ENCODE measurements around the gene MACIR.

MACIR gene

DNA sequence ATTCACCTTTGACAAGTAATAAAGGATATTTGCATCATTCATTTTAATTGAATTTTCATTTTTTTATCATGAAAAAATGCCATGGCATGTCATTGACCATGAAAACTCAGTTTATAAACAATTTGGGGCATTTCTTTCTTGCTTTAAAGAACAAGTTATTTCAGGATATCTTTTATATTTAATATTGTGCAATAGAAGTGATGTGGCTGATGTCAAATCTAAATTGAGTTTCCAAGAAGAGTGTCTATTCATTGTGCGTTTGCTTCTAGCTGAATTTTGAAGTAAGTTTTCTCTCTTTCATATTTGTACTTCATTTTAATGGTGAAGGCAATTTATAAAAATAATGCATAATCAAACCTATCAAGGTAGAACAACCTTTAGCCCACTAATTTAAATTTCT lies 30.5 kb downstream of the MACIR start:
- intact Hi-C loops (cut with micrococcal nuclease) = no loop called here
- Mint-ChIP-seq H3K4me3 (no peak overlapping the region), H3K9me3 (no peaks in the 10 kb centered on the region), H3K27ac (no peak overlapping the region), H3K36me3 (ENCODE audit: low read depth) (no peaks in the 10 kb centered on the region), H3K4me1 (ENCODE audit: low read depth) (no peaks in the 10 kb centered on the region), H3K27me3 (no peaks in the 10 kb centered on the region)

DNA sequence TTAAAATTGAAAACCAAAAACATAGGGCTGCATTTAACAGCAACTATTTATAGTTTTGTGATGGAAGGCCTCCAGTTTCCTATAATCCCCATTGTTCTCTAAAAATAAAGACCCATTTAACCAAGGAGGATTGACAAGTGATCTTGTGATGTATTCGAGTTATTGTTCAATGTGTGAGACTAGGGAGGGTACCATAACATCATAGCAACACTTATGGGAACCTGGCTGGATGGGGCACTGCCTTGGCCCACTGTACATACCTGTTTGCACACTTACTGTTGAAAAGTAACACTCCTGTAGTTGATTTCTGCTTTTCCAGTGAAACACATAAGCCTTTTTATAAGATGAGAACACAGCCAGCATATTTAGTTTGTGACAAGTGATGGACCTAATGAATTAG lies 32.3 kb downstream of the MACIR start:
- intact Hi-C loops (cut with micrococcal nuclease) = no loop called here
- Mint-ChIP-seq H3K4me3 (no peak overlapping the region), H3K9me3 (no peaks in the 10 kb centered on the region), H3K27me3 (no peaks in the 10 kb centered on the region), H3K4me1 (ENCODE audit: low read depth) (no peaks in the 10 kb centered on the region), H3K27ac (no peak overlapping the region), H3K36me3 (ENCODE audit: low read depth) (no peaks in the 10 kb centered on the region)

DNA sequence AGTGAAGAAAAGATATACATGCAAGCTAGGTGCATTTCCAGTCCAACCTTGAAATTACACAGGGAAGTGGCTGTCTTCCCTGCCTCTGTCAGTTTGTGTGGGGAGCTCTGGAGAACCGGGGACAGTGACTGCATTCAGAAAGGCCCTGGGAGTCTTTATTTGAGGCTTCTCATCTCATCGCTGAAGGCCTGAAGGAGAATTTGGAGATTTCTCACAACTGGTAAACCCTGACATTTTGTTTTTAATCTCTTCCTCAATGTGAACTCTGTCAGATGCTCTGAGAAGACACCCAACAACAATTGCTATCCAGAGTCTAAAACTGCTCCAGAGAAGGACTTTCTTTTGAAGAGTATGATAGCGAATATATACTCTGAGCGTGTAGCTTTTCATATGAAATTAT lies 33.0 kb downstream of the MACIR start:
- Mint-ChIP-seq H3K27ac (no peak overlapping the region), H3K4me1 (ENCODE audit: low read depth) (no peaks in the 10 kb centered on the region), H3K9me3 (no peaks in the 10 kb centered on the region), H3K36me3 (ENCODE audit: low read depth) (no peaks in the 10 kb centered on the region), H3K4me3 (no peak overlapping the region), H3K27me3 (no peaks in the 10 kb centered on the region)
- intact Hi-C loops (cut with micrococcal nuclease) = no loop called here

DNA sequence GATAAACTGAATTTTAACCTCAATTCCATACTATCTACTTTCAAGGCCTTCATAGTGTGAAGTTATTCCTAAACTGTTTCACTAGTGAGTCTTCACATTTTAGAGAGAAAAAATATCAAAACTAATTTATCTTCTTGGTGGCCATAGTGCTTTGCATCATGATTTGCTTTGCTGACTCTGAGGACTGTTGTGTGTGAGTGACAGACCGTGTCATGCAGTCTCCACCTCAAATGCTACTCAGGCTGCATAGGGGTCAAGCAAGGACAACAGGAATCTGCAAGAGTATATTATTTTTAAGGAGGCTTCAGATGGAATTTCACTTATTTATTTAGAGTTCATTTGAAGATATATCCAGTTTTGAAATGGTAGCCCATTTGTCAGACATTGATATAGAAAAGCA lies 34.5 kb downstream of the MACIR start:
- H3K27me3 Mint-ChIP-seq = no peaks in the 10 kb centered on the region
- intact Hi-C loops (cut with micrococcal nuclease) = no loop called here
- H3K9me3 Mint-ChIP-seq = no peaks in the 10 kb centered on the region
- no peak overlapping the region for H3K4me3 Mint-ChIP-seq
- no peak overlapping the region for H3K27ac Mint-ChIP-seq
- no peaks in the 10 kb centered on the region for H3K4me1 Mint-ChIP-seq (ENCODE audit: low read depth)
- no peaks in the 10 kb centered on the region for H3K36me3 Mint-ChIP-seq (ENCODE audit: low read depth)

DNA sequence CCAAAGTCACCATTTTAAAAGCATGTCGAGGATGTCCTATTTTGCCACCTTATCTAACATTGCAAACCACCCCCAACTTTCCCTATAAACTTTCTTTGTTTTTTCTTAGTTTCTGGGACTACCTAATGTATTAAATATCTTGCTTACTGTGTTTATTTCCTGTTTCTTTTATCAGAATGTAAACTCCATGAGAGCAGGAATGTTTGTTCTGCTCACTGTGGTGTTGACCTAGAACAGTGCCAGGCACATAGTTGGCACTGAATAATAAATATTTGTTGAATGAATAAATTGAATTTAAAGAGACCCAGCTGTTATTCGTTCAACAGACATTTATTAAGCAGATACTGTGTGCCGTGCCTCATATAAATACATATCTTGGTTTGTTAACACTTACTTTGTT lies 35.2 kb downstream of the MACIR start:
- no peaks in the 10 kb centered on the region for H3K27me3 Mint-ChIP-seq
- H3K4me1 Mint-ChIP-seq (ENCODE audit: low read depth) = no peaks in the 10 kb centered on the region
- H3K27ac Mint-ChIP-seq = no peak overlapping the region
- H3K36me3 Mint-ChIP-seq (ENCODE audit: low read depth) = no peaks in the 10 kb centered on the region
- H3K9me3 Mint-ChIP-seq = no peaks in the 10 kb centered on the region
- no peak overlapping the region for H3K4me3 Mint-ChIP-seq
- intact Hi-C loops (cut with micrococcal nuclease) = no loop called here

DNA sequence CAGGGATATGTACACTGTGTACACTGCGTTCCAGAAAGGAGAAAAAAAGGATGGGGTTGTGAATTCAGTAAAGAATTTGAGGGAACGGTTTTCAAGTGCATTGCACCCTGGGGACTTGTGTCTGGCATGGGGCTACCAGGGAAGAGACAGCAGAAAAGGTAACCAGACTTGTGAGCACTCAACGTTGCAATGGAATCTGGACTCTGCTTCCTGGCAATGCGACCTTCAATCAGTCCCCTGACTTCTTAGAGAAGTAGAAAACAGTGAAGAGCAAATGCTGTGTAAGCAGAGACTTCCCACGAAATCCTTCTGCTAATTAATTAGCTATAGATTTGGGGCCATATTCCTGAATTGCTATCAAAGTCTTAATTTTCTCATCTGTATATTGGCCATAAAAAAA lies 36.3 kb downstream of the MACIR start:
- no peaks in the 10 kb centered on the region for H3K9me3 Mint-ChIP-seq
- H3K4me1 Mint-ChIP-seq (ENCODE audit: low read depth) = no peaks in the 10 kb centered on the region
- no peaks in the 10 kb centered on the region for H3K27me3 Mint-ChIP-seq
- no peak overlapping the region for H3K4me3 Mint-ChIP-seq
- H3K27ac Mint-ChIP-seq = no peak overlapping the region
- H3K36me3 Mint-ChIP-seq (ENCODE audit: low read depth) = no peaks in the 10 kb centered on the region
- intact Hi-C loops (cut with micrococcal nuclease) = no loop called here

DNA sequence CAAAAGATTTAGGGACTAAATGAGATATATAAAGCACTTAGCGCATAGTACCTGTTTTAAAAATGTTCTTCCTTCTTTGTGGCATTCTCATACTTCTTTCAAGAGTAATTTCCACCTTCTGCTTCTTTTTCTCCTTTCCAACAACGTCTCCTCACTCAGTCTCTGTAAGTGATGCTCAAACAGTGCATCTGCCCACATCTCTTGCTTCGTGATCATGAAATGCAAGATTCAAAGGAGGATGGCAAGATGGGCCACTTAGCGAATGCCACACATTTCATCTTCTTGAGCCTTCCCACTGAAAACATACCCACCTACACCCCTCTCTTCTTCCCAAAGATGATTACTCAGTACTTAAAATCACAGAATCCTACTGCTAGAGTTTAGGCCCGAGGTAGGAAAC lies 36.9 kb downstream of the MACIR start:
- intact Hi-C loops (cut with micrococcal nuclease) = no loop called here
- H3K27ac Mint-ChIP-seq = no peak overlapping the region
- H3K9me3 Mint-ChIP-seq = no peaks in the 10 kb centered on the region
- H3K27me3 Mint-ChIP-seq = no peaks in the 10 kb centered on the region
- H3K4me1 Mint-ChIP-seq (ENCODE audit: low read depth) = no peaks in the 10 kb centered on the region
- no peak overlapping the region for H3K4me3 Mint-ChIP-seq
- H3K36me3 Mint-ChIP-seq (ENCODE audit: low read depth) = no peaks in the 10 kb centered on the region

DNA sequence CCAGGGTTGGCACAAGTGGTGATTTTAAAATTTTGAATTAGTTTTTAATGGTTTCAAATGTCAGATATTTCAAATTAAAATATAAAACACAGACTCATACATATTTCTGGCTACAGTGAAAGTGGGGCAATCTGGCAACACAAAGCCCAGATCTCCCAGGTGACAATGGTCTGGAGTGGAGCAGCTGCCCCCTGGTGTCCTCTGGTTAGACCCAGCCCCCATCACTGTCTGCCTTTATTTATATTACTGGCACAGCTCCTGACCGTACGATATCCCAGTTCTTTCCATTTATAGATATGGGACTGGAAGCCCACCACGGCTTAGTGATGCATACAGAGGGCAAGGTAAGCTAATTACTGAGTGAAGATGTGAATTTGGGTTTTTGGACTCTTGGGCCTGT lies 37.3 kb downstream of the MACIR start:
- no peak overlapping the region for H3K27ac Mint-ChIP-seq
- no peaks in the 10 kb centered on the region for H3K27me3 Mint-ChIP-seq
- no peaks in the 10 kb centered on the region for H3K4me1 Mint-ChIP-seq (ENCODE audit: low read depth)
- no peak overlapping the region for H3K4me3 Mint-ChIP-seq
- no peaks in the 10 kb centered on the region for H3K36me3 Mint-ChIP-seq (ENCODE audit: low read depth)
- intact Hi-C loops (cut with micrococcal nuclease) = no loop called here
- no peaks in the 10 kb centered on the region for H3K9me3 Mint-ChIP-seq

DNA sequence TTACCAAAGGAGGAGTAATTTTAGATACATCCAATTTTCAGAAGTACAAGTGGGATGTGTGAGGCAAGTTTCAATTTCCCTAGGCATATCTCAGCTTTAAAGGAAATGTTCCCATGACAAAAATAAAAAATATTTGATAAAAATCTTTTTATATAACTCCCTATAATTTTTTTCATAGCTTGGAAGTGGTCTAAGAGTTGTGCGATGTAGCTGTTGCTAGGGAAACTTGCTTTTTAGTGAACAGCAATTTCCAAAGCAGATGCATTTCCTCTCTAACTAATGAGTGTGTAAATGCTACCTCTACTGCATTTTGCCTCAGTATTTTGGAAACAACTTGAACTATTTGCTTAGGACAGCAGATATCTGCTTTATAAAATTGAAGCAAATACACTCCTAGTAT lies 39.6 kb downstream of the MACIR start:
- no peaks in the 10 kb centered on the region for H3K9me3 Mint-ChIP-seq
- H3K4me1 Mint-ChIP-seq (ENCODE audit: low read depth) = no peaks in the 10 kb centered on the region
- H3K4me3 Mint-ChIP-seq = no peak overlapping the region
- no peaks in the 10 kb centered on the region for H3K27me3 Mint-ChIP-seq
- no peak overlapping the region for H3K27ac Mint-ChIP-seq
- intact Hi-C loops (cut with micrococcal nuclease) = no loop called here
- H3K36me3 Mint-ChIP-seq (ENCODE audit: low read depth) = no peaks in the 10 kb centered on the region

DNA sequence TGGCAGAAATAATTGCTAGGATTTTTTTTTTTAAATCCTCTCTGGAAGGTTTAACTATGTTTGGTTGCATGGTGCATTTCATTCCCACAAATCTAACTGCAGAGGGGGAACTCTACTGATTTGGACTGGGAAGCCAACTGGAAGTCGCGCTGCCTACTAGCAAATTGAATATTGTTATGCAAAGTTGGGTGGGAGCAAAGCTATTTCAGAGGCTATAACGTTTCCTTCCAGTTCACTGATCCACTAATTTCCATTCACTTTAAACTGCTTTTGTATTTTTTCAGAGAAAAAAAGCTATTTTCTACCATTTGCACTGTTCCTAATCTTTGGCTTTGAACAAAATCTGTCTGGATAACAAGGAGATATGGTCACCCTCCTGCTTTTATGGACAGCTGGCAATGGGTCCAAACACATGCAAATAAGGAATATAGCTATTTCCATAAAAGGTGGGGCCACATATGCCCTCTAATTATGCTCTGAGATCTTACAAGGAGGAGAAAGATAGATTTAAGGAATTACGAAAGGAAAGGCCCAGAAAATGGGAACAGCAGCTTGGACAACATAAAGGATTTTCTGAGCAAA lies 40.1 kb downstream of the MACIR start:
- Mint-ChIP-seq H3K9me3 (no peaks in the 10 kb centered on the region), H3K27me3 (no peaks in the 10 kb centered on the region), H3K36me3 (ENCODE audit: low read depth) (no peaks in the 10 kb centered on the region), H3K4me1 (ENCODE audit: low read depth) (no peaks in the 10 kb centered on the region), H3K27ac (no peak overlapping the region), H3K4me3 (no peak overlapping the region)
- intact Hi-C loops (cut with micrococcal nuclease) = no loop called here

DNA sequence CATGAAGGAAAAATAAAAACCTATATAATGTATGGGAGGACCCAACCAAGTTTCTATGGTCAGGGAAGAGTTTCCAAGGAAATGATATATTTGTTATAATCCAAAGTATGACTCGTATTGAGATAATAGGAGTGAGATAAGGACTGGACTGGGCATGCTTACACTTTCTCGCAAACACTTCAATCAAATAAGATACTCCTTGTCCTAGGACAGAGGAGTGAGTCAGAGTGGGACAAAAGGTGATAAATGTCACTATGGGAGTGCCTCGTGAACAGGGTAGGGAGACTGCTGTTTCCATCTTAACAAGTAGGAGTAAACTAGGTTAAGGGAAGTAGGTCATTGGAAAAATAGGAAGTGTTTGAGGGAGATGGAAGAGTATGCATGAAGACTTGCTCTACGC lies 47.2 kb downstream of the MACIR start:
- intact Hi-C loops (cut with micrococcal nuclease) = no loop called here
- H3K27ac Mint-ChIP-seq = no peak overlapping the region
- no peaks in the 10 kb centered on the region for H3K27me3 Mint-ChIP-seq
- no peaks in the 10 kb centered on the region for H3K36me3 Mint-ChIP-seq (ENCODE audit: low read depth)
- H3K9me3 Mint-ChIP-seq = peaks cover 6% of the 10 kb centered on the region
- no peaks in the 10 kb centered on the region for H3K4me1 Mint-ChIP-seq (ENCODE audit: low read depth)
- H3K4me3 Mint-ChIP-seq = no peak overlapping the region

DNA sequence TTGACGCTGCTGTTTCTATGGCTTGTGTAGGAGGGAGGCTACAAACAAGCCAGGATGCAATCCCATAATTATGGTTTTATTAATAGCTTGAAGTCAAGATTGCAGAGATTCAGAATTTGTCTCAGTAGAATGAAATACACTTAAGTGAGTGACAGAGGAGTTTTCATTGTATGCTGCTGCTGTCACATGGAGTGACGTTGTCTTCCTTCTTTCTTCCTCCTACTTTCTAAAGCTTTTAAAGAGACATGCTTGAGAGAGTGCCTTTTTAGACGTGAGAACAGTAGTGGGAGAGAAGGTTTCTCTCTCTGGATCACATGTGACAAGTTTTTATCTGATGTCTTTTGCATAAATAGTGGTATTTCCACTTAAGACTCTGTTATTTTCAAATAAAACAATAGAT lies 48.9 kb downstream of the MACIR start:
- no peaks in the 10 kb centered on the region for H3K27me3 Mint-ChIP-seq
- no peaks in the 10 kb centered on the region for H3K4me1 Mint-ChIP-seq (ENCODE audit: low read depth)
- intact Hi-C loops (cut with micrococcal nuclease) = no loop called here
- no peak overlapping the region for H3K4me3 Mint-ChIP-seq
- H3K9me3 Mint-ChIP-seq = peaks cover 15% of the 10 kb centered on the region
- no peak overlapping the region for H3K27ac Mint-ChIP-seq
- no peaks in the 10 kb centered on the region for H3K36me3 Mint-ChIP-seq (ENCODE audit: low read depth)

DNA sequence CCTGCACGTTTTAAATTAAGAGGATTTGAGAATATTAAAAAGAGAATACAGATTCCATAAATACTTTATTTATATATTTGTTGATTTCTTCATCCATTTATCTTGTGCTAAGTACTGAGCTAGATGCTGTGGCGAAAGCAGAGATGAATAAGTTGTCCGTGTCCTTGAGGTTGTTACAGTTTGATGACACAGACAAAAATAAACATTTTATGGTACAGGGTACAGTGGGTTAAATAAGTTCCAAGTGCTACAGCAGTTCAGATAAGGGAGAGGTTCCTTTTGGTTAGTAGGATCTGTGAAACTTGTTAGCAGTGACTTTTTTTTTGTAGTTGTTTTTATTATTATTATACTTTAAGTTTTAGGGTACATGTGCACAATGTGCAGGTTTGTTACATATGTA lies 50.2 kb downstream of the MACIR start:
- no peaks in the 10 kb centered on the region for H3K4me1 Mint-ChIP-seq (ENCODE audit: low read depth)
- H3K27ac Mint-ChIP-seq = no peak overlapping the region
- peaks cover 15% of the 10 kb centered on the region for H3K9me3 Mint-ChIP-seq
- H3K36me3 Mint-ChIP-seq (ENCODE audit: low read depth) = no peaks in the 10 kb centered on the region
- H3K27me3 Mint-ChIP-seq = no peaks in the 10 kb centered on the region
- H3K4me3 Mint-ChIP-seq = no peak overlapping the region
- intact Hi-C loops (cut with micrococcal nuclease) = no loop called here

DNA sequence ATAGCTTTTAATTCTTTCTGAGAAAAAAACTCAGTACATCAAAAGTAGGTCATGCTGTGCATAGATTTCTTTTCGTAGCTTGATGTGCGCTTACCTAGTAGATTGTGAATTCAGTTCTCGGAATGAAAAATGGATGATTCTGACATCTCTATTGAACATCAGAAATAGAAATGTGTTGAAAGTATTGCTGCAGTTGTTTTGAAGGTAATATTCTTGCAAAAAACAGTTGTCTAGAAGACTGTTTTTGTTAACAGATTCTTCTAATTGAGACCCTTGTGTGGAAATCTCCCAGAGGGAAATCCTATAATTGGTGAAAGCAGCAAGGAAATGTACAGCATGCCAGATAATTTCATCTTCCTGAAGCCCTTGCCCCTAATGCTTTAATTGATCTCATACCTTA lies 54.5 kb downstream of the MACIR start:
- intact Hi-C loops (cut with micrococcal nuclease) = no loop called here
- Mint-ChIP-seq H3K36me3 (ENCODE audit: low read depth) (no peaks in the 10 kb centered on the region), H3K4me3 (no peak overlapping the region), H3K27me3 (no peaks in the 10 kb centered on the region), H3K4me1 (ENCODE audit: low read depth) (no peaks in the 10 kb centered on the region), H3K27ac (no peak overlapping the region), H3K9me3 (peaks cover 9% of the 10 kb centered on the region)

DNA sequence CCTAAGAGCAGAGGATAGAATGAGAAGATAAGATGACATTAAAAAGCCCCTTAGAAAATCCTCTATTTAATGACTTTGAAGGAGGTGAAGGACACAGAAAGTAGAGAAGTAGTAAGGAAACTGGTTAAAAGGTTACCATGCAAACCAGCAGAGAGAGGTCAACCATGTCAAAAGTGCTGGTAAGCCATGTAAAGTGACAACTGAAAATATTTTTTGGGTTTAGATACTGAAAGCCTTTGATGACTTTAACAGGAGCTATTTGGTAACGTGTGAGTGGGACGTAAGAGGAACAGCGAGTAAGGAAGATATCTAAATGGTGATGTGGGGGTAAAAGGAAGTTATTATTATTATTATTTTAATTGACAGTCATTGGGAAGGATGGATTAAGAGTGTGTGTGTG lies 56.9 kb downstream of the MACIR start:
- peaks cover 9% of the 10 kb centered on the region for H3K9me3 Mint-ChIP-seq
- intact Hi-C loops (cut with micrococcal nuclease) = no loop called here
- no peaks in the 10 kb centered on the region for H3K27me3 Mint-ChIP-seq
- no peak overlapping the region for H3K4me3 Mint-ChIP-seq
- H3K36me3 Mint-ChIP-seq (ENCODE audit: low read depth) = no peaks in the 10 kb centered on the region
- no peak overlapping the region for H3K27ac Mint-ChIP-seq
- H3K4me1 Mint-ChIP-seq (ENCODE audit: low read depth) = no peaks in the 10 kb centered on the region
